ENCODE data around the gene ITGA2.

DNA sequence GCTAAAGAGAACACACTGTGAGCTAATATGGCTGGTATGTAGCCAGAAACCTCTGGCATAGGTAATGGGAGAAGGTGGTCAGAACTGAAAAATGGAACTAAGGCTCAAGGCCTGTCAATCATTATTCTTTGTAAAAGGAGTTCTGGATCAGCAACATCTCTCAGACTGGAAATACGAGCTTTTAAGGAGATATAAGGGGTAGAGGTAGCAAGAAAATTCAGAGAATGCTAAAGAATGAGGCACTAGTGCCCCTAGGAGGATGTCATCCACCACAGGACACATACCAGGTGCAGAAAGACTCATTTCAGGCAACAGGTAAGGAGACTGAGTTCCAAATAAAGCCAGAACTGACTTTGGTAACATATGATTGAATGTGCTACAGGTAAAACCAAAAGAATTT lies 139.3 kb downstream of the ITGA2 start:
- TF ChIP-seq, protein P1, sequence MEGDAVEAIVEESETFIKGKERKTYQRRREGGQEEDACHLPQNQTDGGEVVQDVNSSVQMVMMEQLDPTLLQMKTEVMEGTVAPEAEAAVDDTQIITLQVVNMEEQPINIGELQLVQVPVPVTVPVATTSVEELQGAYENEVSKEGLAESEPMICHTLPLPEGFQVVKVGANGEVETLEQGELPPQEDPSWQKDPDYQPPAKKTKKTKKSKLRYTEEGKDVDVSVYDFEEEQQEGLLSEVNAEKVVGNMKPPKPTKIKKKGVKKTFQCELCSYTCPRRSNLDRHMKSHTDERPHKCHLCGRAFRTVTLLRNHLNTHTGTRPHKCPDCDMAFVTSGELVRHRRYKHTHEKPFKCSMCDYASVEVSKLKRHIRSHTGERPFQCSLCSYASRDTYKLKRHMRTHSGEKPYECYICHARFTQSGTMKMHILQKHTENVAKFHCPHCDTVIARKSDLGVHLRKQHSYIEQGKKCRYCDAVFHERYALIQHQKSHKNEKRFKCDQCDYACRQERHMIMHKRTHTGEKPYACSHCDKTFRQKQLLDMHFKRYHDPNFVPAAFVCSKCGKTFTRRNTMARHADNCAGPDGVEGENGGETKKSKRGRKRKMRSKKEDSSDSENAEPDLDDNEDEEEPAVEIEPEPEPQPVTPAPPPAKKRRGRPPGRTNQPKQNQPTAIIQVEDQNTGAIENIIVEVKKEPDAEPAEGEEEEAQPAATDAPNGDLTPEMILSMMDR (IDR thresholded peaks at IDR 0.05), result no peak
- TF ChIP-seq POLR2A (IDR thresholded peaks at IDR 0.05), result no peak
